NT2/D1 (cell line): ENCODE measurements around the gene PCYT1A.

Experiments
- SUZ12 ChIP-seq: IDR thresholded peaks from 2 replicates; pipeline ENCODE4 v1.6.1; 2011; ENCODE audit not compliant: insufficient read length, insufficient read depth; ENCODE audit errors: extremely low read depth
- YY1 ChIP-seq: IDR thresholded peaks from 2 replicates; pipeline ENCODE4 v1.6.1; 2011; ENCODE audit not compliant: insufficient read length, insufficient read depth
- ZNF274 ChIP-seq: IDR thresholded peaks from 2 replicates; pipeline ENCODE4 v1.6.1; 2011; ENCODE audit warnings: mild to moderate bottlenecking, low read depth, low read length

GRCh38 chr3:196321162-196321561 is 33.6 kb upstream of the PCYT1A start:
- no peak for TF ChIP-seq ZNF274
- TF ChIP-seq YY1, result no peak
- TF ChIP-seq SUZ12, result no peak
